ENCODE measurements around the gene YES1.
"Not testable (repeated sequence)": the region's sequence is repeated elsewhere in the genome, so short reads cannot be mapped to it uniquely, and the experiment has no call there.

Gene YES1

GRCh38 chr18:778194-778927, 33.7 kb downstream of the YES1 start:
- DNase-seq: no peak

- DNase-seq: no peak
These were observed 35.0 kb downstream of the YES1 start for GRCh38 chr18:777021-777420.

GRCh38 chr18:776044-776443, 36.0 kb downstream of the YES1 start:
- DNase-seq: not testable (repeated sequence)

GRCh38 chr18:774811-775210, 37.2 kb downstream of the YES1 start:
- no peak for DNase-seq

DNA sequence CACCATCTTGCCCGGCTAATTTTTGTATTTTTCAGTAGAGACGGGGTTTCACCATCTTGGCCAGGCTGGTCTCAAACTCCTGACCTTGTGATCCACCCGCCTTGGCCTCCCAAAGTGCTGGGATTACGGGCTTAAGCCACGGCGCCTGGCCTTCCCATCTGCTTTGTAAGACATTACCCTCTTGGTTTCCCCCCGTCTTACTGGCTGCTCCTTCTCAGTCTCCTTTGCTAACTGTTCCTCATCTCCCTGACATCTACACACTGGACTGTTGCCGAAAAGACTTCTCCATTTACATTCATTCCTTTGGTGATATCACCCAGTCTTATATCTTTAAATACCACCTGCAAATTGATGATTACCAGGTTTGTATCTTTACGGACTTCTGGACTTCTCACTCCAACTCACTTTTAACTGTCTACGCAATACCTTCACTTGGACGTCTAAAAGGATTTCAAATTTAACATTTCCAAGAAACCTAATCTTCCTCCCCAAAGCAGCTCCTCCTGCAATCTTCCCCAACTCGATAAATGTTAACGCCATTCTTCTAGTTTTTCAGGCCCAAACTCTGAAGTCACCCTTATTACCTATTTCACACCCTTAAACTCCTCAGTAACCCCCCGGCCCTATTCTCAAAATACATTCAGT, 37.9 kb downstream of the YES1 start:
- DNase-seq: no peak

DNA sequence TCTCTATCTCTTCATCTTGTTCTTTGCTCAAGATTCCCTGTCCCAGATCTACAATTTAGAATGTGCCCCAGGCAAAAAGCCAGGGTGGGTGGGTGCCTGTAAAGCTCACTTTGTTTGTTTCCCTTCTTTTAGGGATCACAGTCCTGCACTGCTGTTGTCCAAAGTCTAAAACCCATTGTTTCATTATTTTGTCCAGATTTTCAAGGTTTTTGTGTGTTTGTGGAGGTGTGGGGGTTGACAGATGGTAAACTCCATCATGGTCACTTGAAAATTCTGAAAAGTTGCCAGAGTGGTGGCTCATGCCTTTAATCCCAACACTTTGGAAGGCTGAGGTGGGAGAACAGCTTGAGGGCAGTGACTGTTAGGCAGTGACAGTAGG, 41.5 kb downstream of the YES1 start:
- DNase-seq: no peak

DNA sequence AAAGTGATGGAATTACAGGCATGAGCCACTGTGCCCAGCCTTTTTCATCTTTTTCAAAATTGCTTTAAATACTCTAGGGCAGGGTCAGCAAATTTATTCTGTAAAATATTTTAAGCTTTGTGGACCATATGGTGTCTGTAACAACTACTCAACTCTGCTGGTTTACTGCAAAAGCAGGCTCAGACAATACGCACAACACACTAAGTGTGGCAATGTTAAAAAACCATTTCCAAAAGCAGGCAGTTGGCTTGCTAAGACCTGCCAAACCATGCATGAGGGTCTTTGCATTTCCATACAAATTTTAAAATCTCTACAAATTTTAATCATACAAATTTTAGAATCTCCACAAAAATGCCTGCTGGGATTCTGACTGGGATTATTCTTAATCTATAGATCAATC, 44.1 kb downstream of the YES1 start:
- no peak for DNase-seq

- no peak for DNase-seq
These were observed 44.8 kb downstream of the YES1 start for GRCh38 chr18:767084-767882.

- no peak for DNase-seq
These were observed 45.5 kb downstream of the YES1 start for GRCh38 chr18:766550-766860.

DNA sequence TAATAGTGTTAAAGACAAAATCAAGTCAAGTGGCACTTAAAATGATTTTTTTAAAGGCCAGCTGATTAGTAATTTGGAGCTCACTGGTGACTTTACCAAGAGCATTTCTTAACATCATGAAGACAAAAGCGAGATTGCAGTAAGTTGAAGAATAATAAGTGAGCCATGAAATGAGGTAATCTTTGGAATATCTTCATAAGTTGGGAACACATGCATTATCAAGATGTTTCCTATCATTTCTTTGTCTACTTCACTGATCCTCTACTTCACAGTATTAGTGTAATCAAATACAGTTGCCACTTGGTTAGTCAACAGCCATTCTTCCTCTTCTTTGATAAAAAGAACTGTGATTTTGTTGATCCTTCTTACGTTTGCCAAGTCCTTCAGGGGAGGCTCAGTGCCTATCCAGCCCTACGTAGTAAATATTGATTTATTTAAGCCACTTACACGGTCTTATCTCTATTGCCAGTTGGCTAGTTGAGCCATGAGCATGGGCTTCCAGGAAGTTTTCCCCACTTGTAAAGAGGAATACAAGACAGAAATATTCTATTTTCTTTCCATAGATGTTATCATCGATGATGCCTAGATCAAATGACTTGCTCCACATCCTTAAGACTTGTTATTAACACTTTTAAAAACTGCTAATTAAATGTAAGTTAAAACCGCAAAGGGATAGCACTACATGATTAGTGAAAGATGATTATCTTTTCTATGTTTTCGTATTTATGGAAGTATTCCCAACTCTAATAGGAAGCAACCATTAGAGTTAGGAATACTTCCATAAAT, 46.1 kb downstream of the YES1 start:
- no peak for DNase-seq

DNA sequence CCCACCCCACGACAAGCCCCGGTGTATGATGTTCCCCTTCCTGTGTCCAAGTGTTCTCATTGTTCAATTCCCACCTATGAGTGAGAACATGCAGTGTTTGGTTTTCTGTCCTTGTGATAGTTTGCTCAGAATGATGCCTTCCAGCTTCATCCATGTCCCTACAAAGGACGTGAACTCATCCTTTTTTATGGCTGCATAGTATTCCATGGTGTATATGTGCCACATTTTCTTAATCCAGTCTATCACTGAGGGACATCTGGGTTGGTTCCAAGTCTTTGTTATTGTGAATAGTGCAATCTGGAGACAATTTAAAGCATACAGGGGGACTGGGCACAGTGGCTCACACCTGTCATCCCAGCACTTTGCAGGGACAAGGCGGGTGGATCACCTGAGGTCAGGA, 52.2 kb downstream of the YES1 start:
- DNase-seq: not testable (repeated sequence)

DNA sequence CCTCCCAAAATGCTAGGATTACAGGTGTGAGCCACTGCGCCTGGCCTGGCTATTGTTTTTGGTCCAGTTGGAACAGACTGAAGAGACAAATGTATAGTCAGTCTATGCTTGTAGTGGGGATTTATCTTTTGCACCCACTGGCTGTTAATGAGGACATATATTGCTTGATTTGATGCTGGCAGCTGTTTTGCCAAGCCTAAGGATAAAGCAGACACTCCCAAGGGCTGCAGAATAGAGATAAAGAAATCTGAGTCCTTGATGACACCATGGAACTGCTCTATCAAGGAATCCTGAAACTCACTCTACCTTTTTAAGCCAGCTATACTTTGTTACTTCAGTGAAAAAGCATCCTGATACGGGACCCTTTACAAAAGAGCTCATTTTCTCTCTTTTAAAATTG, 56.5 kb downstream of the YES1 start:
- DNase-seq: no peak

DNA sequence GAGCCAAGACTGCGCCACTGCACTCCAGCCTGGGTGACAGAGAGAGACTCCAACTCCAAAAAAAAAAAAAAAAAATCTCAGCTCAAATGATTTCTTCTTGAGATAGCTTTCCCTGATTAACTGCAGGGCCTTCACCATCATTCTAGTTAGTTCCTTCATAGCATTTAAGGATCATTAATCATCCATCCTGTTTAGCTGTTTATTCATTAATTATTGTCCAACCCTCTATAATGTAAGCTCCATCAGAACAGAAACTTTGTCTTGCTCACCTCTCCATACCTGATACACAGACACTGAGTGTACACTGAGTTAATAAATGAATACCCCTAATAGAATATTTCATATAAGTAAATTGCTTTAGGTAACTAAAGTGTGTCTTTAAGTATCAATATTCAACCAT, 57.4 kb downstream of the YES1 start:
- DNase-seq: no peak

- no peak for DNase-seq
These were observed 61.6 kb downstream of the YES1 start for GRCh38 chr18:750456-750855.

- DNase-seq: no peak
These were observed 67.0 kb downstream of the YES1 start for GRCh38 chr18:744832-745597.

GRCh38 chr18:741931-742512, 70.0 kb downstream of the YES1 start:
- peak; percentile 70 for DNase-seq

DNA sequence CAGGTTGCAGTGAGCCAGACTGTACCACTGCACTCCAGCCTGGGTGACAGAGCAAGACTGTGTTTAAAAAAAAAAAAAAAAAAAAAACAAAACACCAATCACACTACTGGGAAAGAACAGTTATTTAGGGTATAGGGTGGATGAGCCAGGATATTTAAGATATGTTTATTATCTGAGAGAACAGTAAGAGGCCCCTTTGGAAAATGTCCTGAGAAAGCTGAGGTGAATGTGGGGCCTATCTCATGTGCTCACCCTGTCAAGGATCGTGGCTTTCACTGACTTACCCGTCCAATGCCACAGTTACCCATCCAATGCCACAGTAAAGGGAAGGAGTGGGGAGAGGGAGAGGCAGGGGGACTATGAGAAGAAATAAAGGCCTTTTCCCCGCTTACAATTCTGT, 79.7 kb downstream of the YES1 start:
- DNase-seq: no peak

DNA sequence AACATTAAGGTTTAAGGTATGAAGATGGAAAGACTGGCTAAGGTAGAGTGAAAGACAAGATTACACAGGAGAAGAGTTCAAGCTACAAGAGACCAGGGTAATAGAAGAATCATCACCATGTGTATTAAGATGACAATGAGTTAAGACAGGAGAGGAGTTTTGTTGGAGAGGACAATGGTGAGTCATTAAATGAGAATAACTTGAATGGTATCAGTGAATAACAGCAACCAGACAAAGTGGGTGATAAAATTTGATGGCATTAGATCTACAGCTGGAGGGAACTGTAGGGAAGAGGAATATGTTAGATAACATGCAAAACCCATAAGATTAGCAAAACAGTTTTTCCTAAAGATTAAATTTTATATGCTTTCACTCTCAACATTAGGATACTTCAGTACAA, 80.9 kb downstream of the YES1 start:
- DNase-seq: no peak

GRCh38 chr18:730692-731091, 81.3 kb downstream of the YES1 start:
- DNase-seq: no peak

- DNase-seq: peak; percentile 19
These were observed 81.9 kb downstream of the YES1 start for GRCh38 chr18:730120-730519.

GRCh38 chr18:725646-726045, 86.4 kb downstream of the YES1 start:
- no peak for DNase-seq

GRCh38 chr18:723541-724080, 88.4 kb downstream of the YES1 start:
- DNase-seq: no peak

Measured in NCI-H69 (cell line).